AG04449 (cell line): ENCODE data around the gene TLR3.
A peak's percentile ranks its signal among the peaks of the same experiment; 100 is the strongest.

Experiments
- CTCF ChIA-PET: fragments of 350-600 bp; formaldehyde crosslinking; extraction: SDS; loops from one replicate; lab custom pipeline; 2021; ENCODE audit warnings: antibody characterized with exemption; lab: Yijun Ruan, JAX
- POLR2A ChIA-PET: fragments of 400-600, 350-600 bp; formaldehyde crosslinking; extraction: SDS; loops from one replicate; lab custom pipeline; 2020; ENCODE audit warnings: antibody characterized with exemption, inconsistent platforms; lab: Yijun Ruan, JAX
- DNase-seq: peaks from one replicate; pipeline ENCODE4 v3.0.0-alpha.2; 2010; ENCODE audit warnings: low read depth, low spot score
- H3K4me3 ChIP-seq: 2 replicates; pipeline ENCODE4 v1.5.1; 2011; ENCODE audit warnings: low read depth, mild to moderate bottlenecking, control low read depth, low read length
- TF ChIP-seq, protein P1 (sequence below): IDR thresholded peaks from one replicate; pipeline ENCODE4 v1.5.1; 2011; ENCODE audit warnings: mild to moderate bottlenecking, moderate library complexity, low read length, control low read depth, inconsistent platforms; ENCODE audit not compliant: insufficient read depth; ENCODE audit errors: missing control alignments

Gene TLR3

GRCh38 chr4:186058980-186059316 is 10.0 kb upstream of the TLR3 start:
- no peak for DNase-seq
- ChIA-PET CTCF (no interaction called here), POLR2A (no interaction called here)
- TF ChIP-seq, protein P1, sequence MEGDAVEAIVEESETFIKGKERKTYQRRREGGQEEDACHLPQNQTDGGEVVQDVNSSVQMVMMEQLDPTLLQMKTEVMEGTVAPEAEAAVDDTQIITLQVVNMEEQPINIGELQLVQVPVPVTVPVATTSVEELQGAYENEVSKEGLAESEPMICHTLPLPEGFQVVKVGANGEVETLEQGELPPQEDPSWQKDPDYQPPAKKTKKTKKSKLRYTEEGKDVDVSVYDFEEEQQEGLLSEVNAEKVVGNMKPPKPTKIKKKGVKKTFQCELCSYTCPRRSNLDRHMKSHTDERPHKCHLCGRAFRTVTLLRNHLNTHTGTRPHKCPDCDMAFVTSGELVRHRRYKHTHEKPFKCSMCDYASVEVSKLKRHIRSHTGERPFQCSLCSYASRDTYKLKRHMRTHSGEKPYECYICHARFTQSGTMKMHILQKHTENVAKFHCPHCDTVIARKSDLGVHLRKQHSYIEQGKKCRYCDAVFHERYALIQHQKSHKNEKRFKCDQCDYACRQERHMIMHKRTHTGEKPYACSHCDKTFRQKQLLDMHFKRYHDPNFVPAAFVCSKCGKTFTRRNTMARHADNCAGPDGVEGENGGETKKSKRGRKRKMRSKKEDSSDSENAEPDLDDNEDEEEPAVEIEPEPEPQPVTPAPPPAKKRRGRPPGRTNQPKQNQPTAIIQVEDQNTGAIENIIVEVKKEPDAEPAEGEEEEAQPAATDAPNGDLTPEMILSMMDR: no peak
- no peak overlapping the region for H3K4me3 ChIP-seq

- no peak for DNase-seq
- TF ChIP-seq, protein P1: no peak
- ChIA-PET POLR2A (no interaction called here), CTCF (interaction anchor here (0.7 to 1.0 kb wide), 2 partner anchors 17 to 24 kb away, joined by 3 read pairs; no protein-coding TSS in a partner anchor)
- no peak overlapping the region for H3K4me3 ChIP-seq
Observed at GRCh38 chr4:186061921-186062320, 7.0 kb upstream of the TLR3 start.

DNA sequence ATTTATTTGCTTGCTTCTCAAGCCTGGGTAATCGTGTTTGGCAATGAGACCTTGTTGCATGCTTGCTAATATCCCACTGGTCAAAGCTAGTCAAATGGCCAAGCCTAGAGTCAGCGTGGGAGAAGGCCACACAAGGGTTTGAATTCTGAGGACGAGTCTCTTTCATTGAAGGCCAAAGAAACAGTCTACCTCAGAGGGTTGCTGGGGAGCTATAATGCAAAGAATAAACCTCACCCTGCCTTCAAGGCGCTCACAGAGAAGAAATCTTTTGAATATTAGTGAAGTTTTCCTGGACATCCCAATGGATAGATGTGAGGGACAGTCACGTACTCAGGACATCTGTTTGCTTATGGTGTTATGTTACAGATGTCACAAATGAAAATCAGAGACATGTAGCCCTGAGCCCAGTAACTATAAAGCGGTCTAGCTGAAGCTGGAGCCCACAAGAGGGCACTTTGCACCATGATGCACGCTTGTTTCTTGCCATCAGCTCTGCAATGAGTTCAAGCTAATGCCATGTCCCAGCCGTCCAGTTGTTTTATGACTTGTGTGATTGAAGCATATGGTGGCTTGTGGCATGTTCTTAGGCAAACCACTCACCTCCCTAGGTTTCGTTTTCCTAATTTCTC is 1.1 kb upstream of the TLR3 start:
- TF ChIP-seq, protein P1: peak; percentile 10
- H3K4me3 ChIP-seq: no peak overlapping the region
- ChIA-PET POLR2A (no interaction called here), CTCF (interaction anchor here (0.7 to 2.7 kb wide), 6 partner anchors 30 to 471 kb away, joined by 3 to 11 read pairs (median 4); no protein-coding TSS in a partner anchor)
- no peak for DNase-seq

- TF ChIP-seq, protein P1: no peak
- H3K4me3 ChIP-seq: no peak overlapping the region
- ChIA-PET CTCF (interaction anchor here (1.0 to 1.8 kb wide), 2 partner anchors 12 to 1809 kb away, joined by 3 to 5 read pairs; no protein-coding TSS in a partner anchor), POLR2A (no interaction called here)
- DNase-seq: no peak
Observed at GRCh38 chr4:186069729-186070128, 773 bp downstream of the TLR3 start.

DNA sequence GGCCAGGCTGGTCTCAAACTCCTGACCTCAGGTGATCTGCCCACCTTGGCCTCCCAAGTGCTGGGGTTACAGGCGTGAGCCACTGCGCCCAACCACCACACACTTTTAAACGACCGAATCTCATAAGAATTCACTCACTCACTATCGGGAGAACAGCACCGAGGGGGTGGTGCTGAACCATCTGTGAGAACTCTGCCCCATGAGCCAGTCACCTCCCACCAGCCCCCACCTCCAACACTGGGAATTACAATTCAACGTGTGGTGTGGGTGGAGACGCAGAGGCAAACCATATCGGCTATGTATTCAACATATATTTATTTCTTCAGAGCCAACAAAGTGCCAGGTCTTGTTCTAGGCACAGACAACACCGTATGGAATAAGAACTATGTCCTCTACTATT is 3.6 kb downstream of the TLR3 start:
- DNase-seq: no peak
- H3K4me3 ChIP-seq: no peak overlapping the region
- TF ChIP-seq, protein P1: no peak
- ChIA-PET CTCF (no interaction called here), POLR2A (no interaction called here)

- ChIA-PET CTCF (no interaction called here), POLR2A (no interaction called here)
- no peak overlapping the region for H3K4me3 ChIP-seq
- TF ChIP-seq, protein P1: no peak
- no peak for DNase-seq
Observed at GRCh38 chr4:186074189-186074588, 5.2 kb downstream of the TLR3 start.
